ELR (cell line): ENCODE measurements around the gene NPFF.

Experiments used
- DNase-seq: peaks from one replicate; pipeline ENCODE4 v3.0.0-alpha.2; 2015; ENCODE audit warnings: low read depth

NPFF gene

GRCh38 chr12:53513712-53514410 lies 6.6 kb upstream of the NPFF start:
- DNase-seq = no peak

DNA sequence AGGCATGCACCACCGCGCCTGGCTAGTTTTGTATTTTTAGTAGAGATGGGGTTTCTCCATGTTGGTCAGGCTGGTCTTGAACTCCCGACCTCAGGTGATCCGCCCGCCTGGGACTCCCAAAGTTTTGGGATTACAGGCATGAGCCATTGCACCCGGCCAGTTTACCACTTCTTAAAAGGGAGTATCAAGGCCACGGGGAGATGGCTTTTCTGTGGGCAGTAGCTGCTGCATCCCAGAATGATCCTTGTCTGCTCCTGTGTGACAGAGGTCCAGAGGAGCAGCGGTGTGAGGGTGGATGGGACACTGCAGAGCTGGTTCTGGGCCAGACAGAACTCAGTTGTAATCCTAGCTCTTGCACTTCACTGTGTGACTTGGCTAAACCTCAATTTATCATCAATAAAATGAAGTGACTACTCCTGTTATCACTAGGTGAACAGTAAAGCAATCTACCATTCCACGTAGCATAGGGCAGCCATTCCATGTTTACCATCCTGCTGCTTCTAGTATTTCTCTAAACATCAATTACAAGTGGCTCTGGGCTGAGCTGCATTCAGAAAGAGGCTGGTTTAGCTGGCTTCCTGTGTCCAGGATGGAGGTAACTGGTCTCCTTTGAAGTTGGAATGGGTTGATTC lies 3.0 kb upstream of the NPFF start:
- DNase-seq = no peak

- DNase-seq = peak; percentile 84
Measured at GRCh38 chr12:53508534-53509170, 1.4 kb upstream of the NPFF start.

GRCh38 chr12:53507603-53507885 lies 260 bp upstream of the NPFF start:
- no peak for DNase-seq

DNA sequence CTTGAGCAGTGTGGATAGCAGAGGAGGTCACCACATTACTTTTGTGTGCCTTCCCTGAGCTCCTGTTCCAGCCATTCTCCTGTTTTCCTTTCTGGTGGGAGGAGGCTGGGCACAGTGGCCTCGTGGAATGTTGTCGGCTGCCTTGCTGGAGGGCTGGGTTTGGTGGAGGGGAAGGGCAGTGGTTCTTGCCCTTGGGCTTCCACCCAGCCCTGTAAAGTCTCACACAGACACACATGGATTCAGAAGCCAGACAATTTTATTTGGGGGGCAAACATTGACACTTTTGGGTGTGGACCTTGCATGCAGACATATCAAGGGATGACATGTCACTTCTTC lies 866 bp downstream of the NPFF start:
- DNase-seq = no peak

- peak; percentile 23 for DNase-seq
Measured at GRCh38 chr12:53505555-53506449, 1.5 kb downstream of the NPFF start.

GRCh38 chr12:53505086-53505485 lies 2.2 kb downstream of the NPFF start:
- peak; percentile 71 for DNase-seq

GRCh38 chr12:53504004-53504920 lies 3.0 kb downstream of the NPFF start:
- DNase-seq = no peak

DNA sequence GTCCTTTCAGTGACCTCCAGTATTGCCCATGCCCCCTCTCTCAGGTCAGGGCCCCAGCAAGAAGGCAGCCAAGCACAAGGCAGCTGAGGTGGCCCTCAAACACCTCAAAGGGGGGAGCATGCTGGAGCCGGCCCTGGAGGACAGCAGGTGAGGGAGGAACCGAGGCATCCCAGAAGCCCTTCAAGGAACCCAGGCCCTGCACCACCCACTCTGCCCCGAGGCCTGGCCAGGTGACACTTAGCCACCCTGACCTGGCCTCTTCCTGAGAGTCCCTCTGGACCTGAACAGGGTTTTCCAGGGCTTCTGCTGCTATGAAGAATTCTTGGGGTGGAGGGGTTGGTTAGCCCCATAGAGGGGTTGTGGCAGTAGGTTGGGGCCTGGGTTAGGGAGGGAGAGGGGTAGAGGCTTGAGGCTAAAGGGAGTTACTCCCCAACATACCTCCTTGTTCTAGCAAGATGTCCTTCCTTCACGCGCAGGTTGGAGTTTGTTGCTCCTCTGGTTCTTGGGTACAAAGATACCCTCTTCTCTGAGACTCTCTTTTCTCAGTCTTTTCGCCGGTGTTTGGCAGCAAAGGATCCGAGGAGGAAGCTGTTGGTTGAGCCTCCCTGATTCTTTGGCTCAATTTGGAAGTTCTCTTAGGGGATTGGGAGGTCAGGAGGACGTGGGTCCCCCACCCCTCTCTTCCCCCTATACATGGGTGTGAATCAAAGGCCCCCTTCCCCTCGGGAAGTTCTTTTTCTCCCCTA lies 4.1 kb downstream of the NPFF start:
- DNase-seq = no peak

DNA sequence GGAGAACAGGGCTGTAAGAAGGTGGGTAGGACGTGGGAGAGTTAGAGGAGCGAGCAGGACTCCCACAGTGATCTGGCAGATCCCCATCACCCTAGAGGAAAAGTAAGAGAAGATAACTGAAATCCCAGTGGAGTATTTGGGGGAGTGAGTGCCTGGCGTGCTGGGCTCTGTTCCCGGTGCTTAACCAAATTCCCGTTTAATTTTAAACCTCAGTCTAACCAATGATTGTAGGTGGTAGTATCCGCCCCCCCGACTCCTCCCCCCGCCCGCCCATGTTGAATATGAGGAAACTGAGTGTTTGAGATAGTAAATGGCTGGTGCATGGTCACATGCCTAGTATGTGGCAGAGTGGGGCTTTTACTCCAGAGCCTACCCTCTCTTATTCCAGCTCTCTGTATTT lies 5.0 kb downstream of the NPFF start:
- DNase-seq = no peak

DNA sequence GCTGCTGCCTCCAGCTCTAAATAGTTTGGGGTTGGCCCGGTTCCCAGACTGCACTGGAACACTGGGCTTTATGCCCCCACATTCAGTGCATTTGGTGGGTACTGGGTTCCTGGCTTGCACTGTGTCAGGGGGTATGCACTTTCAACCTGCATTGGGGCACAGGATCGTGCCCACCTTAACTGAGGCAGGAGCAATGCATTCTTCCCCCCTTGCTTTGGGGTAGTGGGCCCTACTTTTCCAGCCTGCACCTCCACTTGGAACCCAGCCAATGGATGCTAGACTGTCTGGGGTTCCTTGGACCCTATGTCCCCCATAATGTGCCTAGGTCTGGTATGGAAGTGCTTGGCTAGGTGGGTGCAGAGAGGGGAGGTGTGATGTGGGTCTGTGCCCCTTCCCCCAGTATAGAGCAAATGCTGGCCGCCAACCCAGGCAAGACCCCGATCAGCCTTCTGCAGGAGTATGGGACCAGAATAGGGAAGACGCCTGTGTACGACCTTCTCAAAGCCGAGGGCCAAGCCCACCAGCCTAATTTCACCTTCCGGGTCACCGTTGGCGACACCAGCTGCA lies 5.6 kb downstream of the NPFF start:
- DNase-seq = no peak

DNA sequence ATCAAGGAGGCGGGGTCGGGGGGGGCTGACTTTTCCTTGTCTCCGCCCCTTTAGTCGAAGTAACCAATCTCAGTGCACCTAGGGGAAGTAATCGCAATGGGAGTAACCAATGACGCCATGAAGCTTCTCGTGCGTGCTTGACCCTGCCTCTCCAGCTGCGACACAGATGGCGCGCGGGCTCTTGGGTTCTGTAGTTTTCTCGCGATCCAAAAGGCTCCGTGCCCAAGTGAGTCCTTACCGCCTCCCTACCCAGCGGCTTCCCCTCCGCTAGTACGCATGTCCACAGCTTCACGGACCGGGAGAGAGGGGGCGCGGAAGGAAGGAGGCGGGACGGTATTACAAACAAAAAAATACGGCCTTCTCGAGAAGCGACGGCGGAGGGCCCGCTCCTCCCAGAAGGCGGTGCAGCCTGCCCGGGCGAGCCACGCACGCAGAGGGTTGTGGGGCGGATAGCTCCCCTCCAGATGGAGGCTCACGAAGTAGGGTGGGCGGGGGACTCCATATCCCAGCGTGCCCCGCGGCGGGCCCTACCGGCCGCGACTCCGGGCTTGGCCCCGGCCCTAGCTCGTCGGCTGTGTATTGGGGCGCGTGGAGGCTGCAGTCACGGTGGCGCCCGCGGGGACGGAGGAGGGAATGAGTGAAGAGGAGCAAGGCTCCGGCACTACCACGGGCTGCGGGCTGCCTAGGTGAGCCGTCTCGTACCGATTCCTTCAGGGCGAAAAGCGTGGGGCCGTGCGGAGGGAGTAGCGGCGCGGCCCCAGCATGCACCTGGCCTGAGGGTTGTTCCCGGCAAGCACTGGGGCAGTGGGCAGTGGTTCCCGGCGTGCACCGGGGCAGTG lies 6.3 kb downstream of the NPFF start, which contains the start of gene TARBP2:
Gene TARBP2 (plus strand): TSS at position 508 of the 839 bp plus-strand sequence. CDS start 126 bp downstream, at position 634.
- DNase-seq = peak; percentile 100

DNA sequence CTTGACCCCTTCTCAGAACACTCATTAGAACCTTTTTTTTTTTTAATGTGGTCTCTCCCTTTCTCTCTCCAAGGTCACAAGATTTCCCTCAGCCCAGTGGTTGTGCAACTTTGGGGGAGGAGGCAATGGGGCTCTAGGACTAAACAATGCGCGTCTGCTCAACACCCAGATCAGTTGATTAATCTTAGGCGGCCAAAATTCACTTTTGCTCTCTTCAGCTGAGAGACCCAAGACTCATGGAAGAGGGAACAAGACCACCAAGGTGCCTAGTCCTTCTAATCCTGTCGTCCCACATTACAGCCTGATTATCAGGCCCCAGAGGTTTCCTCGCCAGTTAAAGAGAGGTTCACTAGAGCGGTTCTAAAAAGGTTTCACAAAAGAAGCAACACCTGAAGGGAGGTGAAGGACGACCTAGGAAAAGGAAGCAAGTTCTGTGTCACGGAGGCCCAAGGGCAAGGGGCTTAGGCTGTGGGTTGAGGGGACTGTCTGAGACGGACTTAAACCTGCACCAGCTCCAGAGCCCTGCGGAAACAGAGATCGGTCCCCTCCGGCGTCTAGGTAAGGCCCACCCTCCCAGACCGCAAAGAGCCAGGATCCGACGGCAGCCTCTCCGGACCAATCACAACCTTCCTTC lies 7.0 kb downstream of the NPFF start:
- DNase-seq = peak; percentile 68

- peak; percentile 79 for DNase-seq
Measured at GRCh38 chr12:53499266-53500141, 7.8 kb downstream of the NPFF start, which contains the start of gene MAP3K12. TSS of gene MAP3K12 (minus strand) at chr12:53499458. CDS start at chr12:53487391, 12,067 bp downstream.

GRCh38 chr12:53498235-53498630 lies 9.1 kb downstream of the NPFF start:
- no peak for DNase-seq

GRCh38 chr12:53497461-53497860 lies 9.8 kb downstream of the NPFF start:
- no peak for DNase-seq

GRCh38 chr12:53496752-53497032 lies 10.6 kb downstream of the NPFF start:
- no peak for DNase-seq
